Testis (tissue), 2 donors: ENCODE data around the gene GLDC.

Source experiments
- CTCF ChIP-seq, 3 experiments: fragments of 450-650 bp in 2 of 3; fragments of 200-600 bp in 1 of 3; sonication (generic) in 1 of 3; IDR thresholded peaks; one replicate each; pipeline ENCODE4 v1.5.1; 2016 to 2019; ENCODE audit warnings: antibody characterized with exemption in 3 of 3, mild to moderate bottlenecking in 2 of 3, moderate library complexity in 1 of 3
- POLR2A ChIP-seq: fragments of 450-650 bp; IDR thresholded peaks from one replicate; pipeline ENCODE4 v1.6.1; 2017; ENCODE audit warnings: antibody characterized with exemption, mild to moderate bottlenecking, moderate library complexity

DNA sequence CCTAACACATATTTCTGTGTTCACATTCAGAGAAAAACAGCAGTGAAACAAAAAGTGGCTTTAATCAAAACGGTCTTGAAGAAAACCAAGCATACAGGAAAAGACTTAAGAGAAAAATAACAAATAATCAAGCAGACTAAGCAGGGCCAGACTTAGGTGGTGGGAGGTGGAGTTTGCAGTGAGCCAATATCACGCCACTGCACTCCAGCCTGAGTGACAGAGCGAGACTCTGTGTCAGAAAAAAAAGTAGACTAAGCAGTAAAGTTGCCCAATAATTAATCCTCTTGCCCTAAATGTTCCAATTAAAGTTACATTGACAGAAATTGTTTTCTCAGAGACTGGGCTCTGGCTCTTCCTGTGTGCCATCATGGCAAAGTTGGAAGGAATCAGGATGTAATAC is 26.6 kb upstream of the GLDC start:
- TF ChIP-seq CTCF (IDR thresholded peaks at IDR 0.05) (no peak), POLR2A (no peak)
